GM12878 (cell line): Measurements from ENCODE around the gene BAZ2B. TPM values are rescaled to one million over a fixed set of nuclear protein-coding genes. Genes with fewer than 3 reads are reported as not detected.

Experiments
- ATAC-seq: fragments of 200-7000 bp; cut with Tn5 transposase; 3 replicates; pipeline ENCODE4 v1.9.1; 2020; ENCODE audit warnings: mild to moderate bottlenecking, moderate library complexity
- BruUV-seq: library from RNA; stranded (reverse); fragments of 400-500 nt; replicated peaks from 2 replicates; lab custom pipeline; 2021; lab: Mats Ljungman, UMichigan
- CTCF ChIA-PET: fragments of 300-600 bp; sonication (Branson Sonifier 250); formaldehyde crosslinking; extraction: SDS; loops from one replicate; lab custom pipeline; 2021; ENCODE audit warnings: inconsistent platforms; lab: Yijun Ruan, JAX
- POLR2A ChIA-PET: fragments of 350-600 bp; formaldehyde crosslinking; extraction: SDS; loops from one replicate; lab custom pipeline; 2021; ENCODE audit warnings: inconsistent platforms; lab: Charles Lee
- RAD21 ChIA-PET: fragments of 300-600 bp; sonication (Branson Sonifier 250); formaldehyde crosslinking; loops from one replicate; lab custom pipeline; 2023; ENCODE audit warnings: antibody characterized with exemption; ENCODE audit not compliant: unreplicated experiment; lab: Charles Lee
- SMC1A ChIA-PET: fragments of 300-600 bp; sonication (Branson Sonifier 250); formaldehyde crosslinking; loops from one replicate; lab custom pipeline; 2023; ENCODE audit not compliant: unreplicated experiment, uncharacterized antibody; lab: Charles Lee
- DNase-seq: peaks from one replicate; pipeline ENCODE4 v3.0.0-alpha.2; 2011; ENCODE audit warnings: low read depth, low spot score
- FAIRE-seq: peaks from 3 replicates; lab custom pipeline; 2011; peaks lifted over from hg19 to GRCh38; lab: Jason Lieb, UNC
- H2AFZ ChIP-seq: 2 replicates; pipeline ENCODE4 v1.6.0; 2011; ENCODE audit warnings: low read depth, low read length, control low read depth; ENCODE audit not compliant: control insufficient read depth
- H3K27ac ChIP-seq: 2 replicates; pipeline ENCODE4 v1.5.1; 2011; ENCODE audit warnings: control low read depth; ENCODE audit not compliant: control insufficient read depth, insufficient read depth
- H3K27me3 ChIP-seq, 2 experiments: replicated peaks in 1 of 2; 2 replicates each; pipeline versions ENCODE4 v1.6.0 to v1.6.1; 2011; ENCODE audit warnings: low read length in 1 of 2; ENCODE audit not compliant: control insufficient read depth in 2 of 2, insufficient read depth in 2 of 2
- H3K36me3 ChIP-seq, 2 experiments: 2 replicates each; pipeline ENCODE4 v1.5.1; 2011; ENCODE audit warnings: low read length in 1 of 2; ENCODE audit not compliant: control insufficient read depth in 2 of 2, insufficient read depth in 2 of 2
- H3K4me1 ChIP-seq: 2 replicates; pipeline ENCODE4 v1.6.1; 2011; ENCODE audit warnings: mild to moderate bottlenecking, low read length, moderate library complexity, mixed read lengths; ENCODE audit not compliant: control insufficient read depth, insufficient read depth
- H3K4me2 ChIP-seq: 2 replicates; pipeline ENCODE4 v1.6.0; 2011; ENCODE audit warnings: control low read depth; ENCODE audit not compliant: control insufficient read depth, insufficient read depth
- H3K4me3 ChIP-seq: fragments of 200-600 bp; sonication (generic); 2 replicates; pipeline ENCODE4 v1.5.1; 2016
- H3K79me2 ChIP-seq: 2 replicates; pipeline ENCODE4 v1.6.0; 2011; ENCODE audit warnings: low read length; ENCODE audit not compliant: control insufficient read depth, insufficient read depth
- H3K9ac ChIP-seq: 2 replicates; pipeline ENCODE4 v1.8.0; 2011; ENCODE audit warnings: low read length, control low read depth, mixed read lengths; ENCODE audit not compliant: control insufficient read depth, insufficient read depth
- H3K9me3 ChIP-seq: replicated peaks from 3 replicates; pipeline ENCODE4 v1.5.1; 2011; ENCODE audit warnings: mild to moderate bottlenecking, low read length; ENCODE audit not compliant: control insufficient read depth, insufficient read depth
- H4K20me1 ChIP-seq: 2 replicates; pipeline ENCODE4 v1.6.0; 2011; ENCODE audit not compliant: control insufficient read depth, insufficient read depth
- FOXK2 ChIP-seq: fragments of 450-650 bp; IDR thresholded peaks from 2 replicates; pipeline ENCODE4 v1.6.1; 2017; ENCODE audit warnings: mild to moderate bottlenecking, moderate library complexity
- FOXM1 ChIP-seq: IDR thresholded peaks from 2 replicates; pipeline ENCODE4 v1.6.1; 2012; ENCODE audit warnings: low read depth, mild to moderate bottlenecking, inconsistent platforms, low read length, moderate library complexity
- IKZF1 ChIP-seq: fragments of 450-650 bp; conservative IDR thresholded peaks from 2 replicates; pipeline ENCODE4 v1.6.1; 2017; ENCODE audit warnings: antibody characterized with exemption, mild to moderate bottlenecking
- MXI1 ChIP-seq: fragments of 150-350 bp; IDR thresholded peaks from 2 replicates; pipeline ENCODE4 v1.6.1; 2011; ENCODE audit warnings: low read depth, mild to moderate bottlenecking, inconsistent platforms, low read length, improper control_type of control experiment
- POU2F2 ChIP-seq: IDR thresholded peaks from 3 replicates; pipeline ENCODE4 v1.6.1; 2011; ENCODE audit warnings: low read depth, mild to moderate bottlenecking, low read length, borderline replicate concordance
- RAD51 ChIP-seq: fragments of 450-650 bp; IDR thresholded peaks from 2 replicates; pipeline ENCODE4 v1.6.1; 2016; ENCODE audit warnings: moderate library complexity, mild to moderate bottlenecking, inconsistent platforms
- TARDBP ChIP-seq: IDR thresholded peaks from 2 replicates; pipeline ENCODE4 v1.6.1; 2016; ENCODE audit warnings: borderline replicate concordance
- WGBS: methylation state at CpG from one replicate; pipeline ENCODE4 v1.1.6; 2016; ENCODE audit warnings: low lambda C conversion rate; ENCODE audit not compliant: insufficient replicate concordance, insufficient coverage; ENCODE audit errors: missing lambda C conversion rate; 5-methylcytosine and 5-hydroxymethylcytosine counted together
- in situ Hi-C: fragments of 300-500 bp; cut with MboI; formaldehyde crosslinking; loops from 9 replicates; pipeline ENCODE4 v1.14.3; 2018; ENCODE audit warnings: mixed read lengths
- intact Hi-C: fragments of 100-400 bp; cut with micrococcal nuclease; formaldehyde crosslinking; loops from one replicate; pipeline ENCODE4 v1.14.2; 2022; ENCODE audit not compliant: unreplicated experiment
- polyA plus RNA-seq, 11 experiments: library from polyadenylated mRNA; depleted of rRNA in 4 of 11; unstranded in 6 of 11; stranded (reverse) in 5 of 11; fragments of >200 nt; fragmentation: Nextera tagmentation in 4 of 11; fragmentation: Illumina TruSeq in 1 of 11; extraction: Ambion mirVana in 4 of 11; extraction: Trizol in 1 of 11; gene quantifications; 1 replicate in 1 of 11; 2 replicates in 10 of 11; pipeline versions ENCODE4 v1.2.1 to v1.2.3, GENCODE V29; 2011 to 2016; ENCODE audit warnings: inconsistent platforms in 2 of 11, missing spikeins in 2 of 11, low read depth in 1 of 11
- total RNA-seq, 4 experiments: library from RNA; depleted of rRNA in 3 of 4; stranded (reverse); fragments of >200 nt in 3 of 4; fragmentation: Illumina TruSeq in 1 of 4; extraction: Trizol in 1 of 4; gene quantifications; 2 replicates each; pipeline versions ENCODE4 v1.2.1 to v1.2.3, GENCODE V29; 2013 to 2021
- TF ChIP-seq, protein P1 (sequence below): IDR thresholded peaks from 2 replicates; pipeline ENCODE4 v1.6.1; 2011; ENCODE audit warnings: borderline replicate concordance, low read depth, mild to moderate bottlenecking, moderate library complexity, low read length; ENCODE audit not compliant: insufficient read depth, poor library complexity, severe bottlenecking
- TF ChIP-seq, protein P2 (sequence below), 3 experiments: IDR thresholded peaks in 2 of 3; conservative IDR thresholded peaks in 1 of 3; 2 replicates each; pipeline ENCODE4 v1.5.1; 2011; ENCODE audit warnings: low read depth in 3 of 3, low read length in 3 of 3, mild to moderate bottlenecking in 3 of 3, control low read depth in 2 of 3, moderate library complexity in 2 of 3, inconsistent platforms in 1 of 3, mixed read lengths in 1 of 3; ENCODE audit not compliant: control insufficient read depth in 2 of 3, insufficient read depth in 1 of 3; ENCODE audit errors: extremely low read depth in 1 of 3
- TF ChIP-seq, protein P3 (sequence below): fragments of 450-650 bp; IDR thresholded peaks from 2 replicates; pipeline ENCODE4 v1.6.1; 2014; ENCODE audit warnings: mild to moderate bottlenecking

Gene BAZ2B
- total and polyA plus RNA-seq, 10 of the 15 experiments (the other 5 are each of a cell fraction or from before 2014, with no cell fraction given) = 8.8 to 49.7 (median 24.7) TPM

DNA sequence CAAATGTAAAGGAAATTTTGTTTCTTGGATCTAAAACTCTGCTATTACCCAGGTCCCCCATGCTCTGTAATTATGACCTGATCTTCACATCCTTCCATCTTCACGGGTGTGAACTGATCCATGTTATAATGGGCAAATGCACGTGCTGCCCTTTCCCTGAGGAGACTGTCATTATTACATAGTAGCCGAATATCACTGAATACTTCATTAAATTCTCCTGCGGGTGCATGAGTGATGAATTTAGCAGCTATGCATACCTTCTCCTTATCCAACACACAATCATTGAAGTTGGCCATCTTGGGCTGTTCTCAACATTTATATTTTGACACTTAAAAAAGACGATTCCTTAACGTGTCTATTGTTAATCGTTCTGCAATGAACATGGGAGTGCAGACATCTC is 153.4 kb downstream of the BAZ2B start:
- Histone ChIP-seq H4K20me1 (no peaks in the 10 kb centered on the region), H3K4me2 (no peak overlapping the region), H3K36me3 (peaks cover 0 to 2% of the 10 kb centered on the region in 2 experiments; a peak in 2 of 4 replicates), H3K27ac (no peak overlapping the region), H3K79me2 (no peaks in the 10 kb centered on the region; the same call in 1 of the 2 replicates)
- no TSS peak for BruUV-seq
- ChIA-PET POLR2A (no interaction called here), SMC1A (no interaction called here), RAD21 (no interaction called here)
- DNase-seq (no peak), FAIRE-seq (no peak)
- 90% methylated on average over 7 of the region's 7 CpGs for WGBS
- in situ Hi-C loops = no loop called here
- TF ChIP-seq, protein P1, sequence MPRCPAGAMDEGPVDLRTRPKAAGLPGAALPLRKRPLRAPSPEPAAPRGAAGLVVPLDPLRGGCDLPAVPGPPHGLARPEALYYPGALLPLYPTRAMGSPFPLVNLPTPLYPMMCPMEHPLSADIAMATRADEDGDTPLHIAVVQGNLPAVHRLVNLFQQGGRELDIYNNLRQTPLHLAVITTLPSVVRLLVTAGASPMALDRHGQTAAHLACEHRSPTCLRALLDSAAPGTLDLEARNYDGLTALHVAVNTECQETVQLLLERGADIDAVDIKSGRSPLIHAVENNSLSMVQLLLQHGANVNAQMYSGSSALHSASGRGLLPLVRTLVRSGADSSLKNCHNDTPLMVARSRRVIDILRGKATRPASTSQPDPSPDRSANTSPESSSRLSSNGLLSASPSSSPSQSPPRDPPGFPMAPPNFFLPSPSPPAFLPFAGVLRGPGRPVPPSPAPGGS = no peak
- TF ChIP-seq MXI1 (no peak), TARDBP (no peak), FOXK2 (no peak), IKZF1 (no peak), FOXM1 (no peak), POU2F2 (no peak), RAD51 (no peak)
- TF ChIP-seq, protein P2, sequence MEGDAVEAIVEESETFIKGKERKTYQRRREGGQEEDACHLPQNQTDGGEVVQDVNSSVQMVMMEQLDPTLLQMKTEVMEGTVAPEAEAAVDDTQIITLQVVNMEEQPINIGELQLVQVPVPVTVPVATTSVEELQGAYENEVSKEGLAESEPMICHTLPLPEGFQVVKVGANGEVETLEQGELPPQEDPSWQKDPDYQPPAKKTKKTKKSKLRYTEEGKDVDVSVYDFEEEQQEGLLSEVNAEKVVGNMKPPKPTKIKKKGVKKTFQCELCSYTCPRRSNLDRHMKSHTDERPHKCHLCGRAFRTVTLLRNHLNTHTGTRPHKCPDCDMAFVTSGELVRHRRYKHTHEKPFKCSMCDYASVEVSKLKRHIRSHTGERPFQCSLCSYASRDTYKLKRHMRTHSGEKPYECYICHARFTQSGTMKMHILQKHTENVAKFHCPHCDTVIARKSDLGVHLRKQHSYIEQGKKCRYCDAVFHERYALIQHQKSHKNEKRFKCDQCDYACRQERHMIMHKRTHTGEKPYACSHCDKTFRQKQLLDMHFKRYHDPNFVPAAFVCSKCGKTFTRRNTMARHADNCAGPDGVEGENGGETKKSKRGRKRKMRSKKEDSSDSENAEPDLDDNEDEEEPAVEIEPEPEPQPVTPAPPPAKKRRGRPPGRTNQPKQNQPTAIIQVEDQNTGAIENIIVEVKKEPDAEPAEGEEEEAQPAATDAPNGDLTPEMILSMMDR (IDR thresholded peaks at IDR 0.05 in 2 of 3, conservative IDR thresholded peaks at IDR 0.05 in 1 of 3; ENCODE audit: control insufficient read depth in 2 of 3, extremely low read depth in 1 of 3, insufficient read depth in 1 of 3, low read depth in 3 of 3, low read length in 3 of 3) = no peak
- TF ChIP-seq, protein P3, sequence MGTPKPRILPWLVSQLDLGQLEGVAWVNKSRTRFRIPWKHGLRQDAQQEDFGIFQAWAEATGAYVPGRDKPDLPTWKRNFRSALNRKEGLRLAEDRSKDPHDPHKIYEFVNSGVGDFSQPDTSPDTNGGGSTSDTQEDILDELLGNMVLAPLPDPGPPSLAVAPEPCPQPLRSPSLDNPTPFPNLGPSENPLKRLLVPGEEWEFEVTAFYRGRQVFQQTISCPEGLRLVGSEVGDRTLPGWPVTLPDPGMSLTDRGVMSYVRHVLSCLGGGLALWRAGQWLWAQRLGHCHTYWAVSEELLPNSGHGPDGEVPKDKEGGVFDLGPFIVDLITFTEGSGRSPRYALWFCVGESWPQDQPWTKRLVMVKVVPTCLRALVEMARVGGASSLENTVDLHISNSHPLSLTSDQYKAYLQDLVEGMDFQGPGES = no peak
- TF ChIP-seq, all 136 proteins: peak for 0
- Histone ChIP-seq H3K9ac (no peak overlapping the region), H3K4me3 (no peak overlapping the region), H3K4me1 (no peaks in the 10 kb centered on the region), H3K27me3 (no peaks in the 10 kb centered on the region), H3K9me3 (no peaks in the 10 kb centered on the region), H2AFZ (no peak overlapping the region)
- CTCF ChIA-PET = no interaction called here
- ATAC-seq = no peak
- intact Hi-C loops = no loop called here
